GM19035 (cell line): Measurements from ENCODE around the gene SLC23A1.

ENCODE experiments used
- ATAC-seq: cut with Tn5 transposase; IDR thresholded peaks from one replicate; pipeline ENCODE4 v1.9.1; 2021; ENCODE audit not compliant: unreplicated experiment

SLC23A1 gene

GRCh38 chr5:139408191-139408590 is 25.1 kb upstream of the SLC23A1 start:
- ATAC-seq: no peak

DNA sequence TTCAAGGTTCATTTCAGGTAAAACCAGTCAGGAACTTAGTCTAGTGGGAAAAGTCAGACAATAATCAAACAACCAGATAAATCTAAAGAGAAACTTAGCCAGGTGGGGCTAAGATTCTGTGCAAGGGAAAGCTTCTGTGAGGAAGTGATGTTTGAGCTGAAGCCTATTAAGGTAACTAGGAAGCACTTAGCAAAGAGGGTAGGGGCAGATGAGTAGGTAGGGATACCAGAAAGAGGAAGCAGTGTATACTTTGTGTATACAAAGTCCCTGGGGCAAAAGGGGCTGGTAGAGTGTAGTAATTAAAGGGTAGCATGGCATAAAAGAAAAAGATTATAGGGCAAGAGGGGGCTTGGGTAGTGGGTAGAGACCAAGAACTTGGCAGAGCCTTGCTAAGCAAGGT is 24.4 kb upstream of the SLC23A1 start:
- ATAC-seq: no peak

- ATAC-seq: no peak
These were observed 23.9 kb upstream of the SLC23A1 start for GRCh38 chr5:139406963-139407362.

GRCh38 chr5:139404484-139404840 is 21.4 kb upstream of the SLC23A1 start:
- no peak for ATAC-seq

DNA sequence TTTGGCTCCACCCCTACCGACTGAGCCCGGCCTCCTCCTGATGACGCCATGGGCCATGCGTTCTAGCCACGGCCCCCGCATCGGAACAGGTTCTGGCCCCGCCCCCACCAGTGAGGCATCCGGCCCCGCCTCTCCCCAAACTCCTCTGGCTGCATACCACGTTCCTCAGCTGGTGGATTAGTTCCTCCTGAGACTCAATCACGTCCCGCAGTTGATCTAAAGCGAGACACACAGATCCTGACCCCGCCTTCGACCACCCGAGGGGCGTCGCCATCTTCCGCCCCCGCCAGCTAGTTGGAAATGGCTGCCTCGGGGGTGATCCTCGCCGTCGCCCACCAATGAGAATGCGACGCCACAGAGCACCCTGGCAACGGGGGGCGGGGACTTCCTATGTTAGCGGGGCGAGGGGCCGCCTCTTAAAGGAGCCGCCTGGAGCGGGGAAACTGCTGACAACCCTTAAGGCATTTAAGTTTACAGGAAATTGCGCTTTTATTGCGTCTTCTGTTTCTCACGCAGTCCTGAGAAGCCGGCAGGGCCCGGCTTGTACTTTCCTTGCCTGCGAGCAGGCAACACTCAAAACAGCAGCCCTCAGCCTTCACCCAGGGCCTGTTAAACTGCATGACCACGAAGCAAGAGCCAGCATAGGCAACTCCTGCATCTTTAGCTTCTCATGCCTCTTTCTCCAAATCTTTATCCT is 20.8 kb upstream of the SLC23A1 start, which contains the start of gene SPATA24:
TSS of gene SPATA24 (minus strand) at position 303 of the 697 bp plus-strand sequence. CDS start at position 274, 29 bp downstream.
- ATAC-seq: peak; percentile 84

GRCh38 chr5:139403418-139403786 is 20.3 kb upstream of the SLC23A1 start:
- ATAC-seq: peak; percentile 0

DNA sequence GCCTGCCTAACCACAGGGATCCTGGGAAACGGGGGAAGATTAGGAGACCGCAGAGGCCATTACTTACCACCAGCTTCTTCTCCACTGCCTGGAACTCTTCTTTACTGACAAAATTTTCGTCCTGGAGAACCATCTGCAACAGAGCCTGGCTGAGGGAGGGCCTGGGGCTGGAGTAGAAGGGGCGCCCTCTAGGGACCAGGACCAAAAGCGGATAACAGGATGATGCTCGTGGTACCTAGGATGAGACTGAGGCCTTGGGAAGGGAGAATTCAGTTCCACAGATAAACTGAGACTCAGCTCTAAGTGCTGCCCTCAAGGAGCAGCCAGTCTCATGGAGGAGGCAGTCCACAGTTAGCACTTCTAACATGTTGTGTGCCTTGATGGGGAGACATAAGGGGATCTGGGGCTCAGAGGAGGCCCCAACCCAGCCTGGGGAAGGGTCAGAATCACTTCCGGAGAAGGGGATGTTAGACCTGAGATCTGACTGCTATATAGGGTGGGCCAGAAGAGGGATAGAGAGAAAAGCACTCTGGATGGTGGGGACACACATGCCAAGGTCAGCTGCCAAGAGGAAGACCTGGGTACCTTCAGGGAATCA is 19.6 kb upstream of the SLC23A1 start:
- ATAC-seq: no peak

GRCh38 chr5:139401546-139401945 is 18.4 kb upstream of the SLC23A1 start:
- no peak for ATAC-seq

DNA sequence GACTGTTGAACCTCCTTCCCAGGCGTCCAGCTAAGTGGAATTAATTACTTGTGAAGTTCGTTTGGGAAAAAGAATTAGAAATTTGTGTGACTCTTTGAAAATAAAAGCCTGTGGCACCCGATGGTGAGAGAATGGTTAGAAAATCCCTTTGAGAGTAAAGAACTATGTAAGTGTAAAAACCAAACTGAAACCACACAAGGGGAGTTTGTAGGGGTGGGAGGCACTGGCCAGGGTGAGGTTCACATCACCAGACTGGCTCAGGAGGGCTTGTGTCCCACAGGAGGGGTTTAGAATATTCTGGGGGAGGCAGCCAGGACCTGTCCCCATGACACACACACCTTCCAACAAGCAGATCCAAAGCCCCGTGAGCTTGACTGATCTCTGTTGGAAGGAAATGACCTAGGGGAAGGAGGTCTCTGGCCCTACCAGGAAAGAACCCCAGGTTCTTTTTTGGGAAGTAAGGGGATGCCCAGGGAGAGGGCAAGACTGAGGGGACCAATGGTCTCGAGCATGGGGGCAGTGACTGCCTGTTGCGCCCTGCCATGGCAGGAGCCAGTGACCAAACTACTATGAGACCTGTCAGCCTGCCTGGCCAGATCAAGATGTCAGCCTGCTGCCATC is 16.5 kb upstream of the SLC23A1 start:
- no peak for ATAC-seq

DNA sequence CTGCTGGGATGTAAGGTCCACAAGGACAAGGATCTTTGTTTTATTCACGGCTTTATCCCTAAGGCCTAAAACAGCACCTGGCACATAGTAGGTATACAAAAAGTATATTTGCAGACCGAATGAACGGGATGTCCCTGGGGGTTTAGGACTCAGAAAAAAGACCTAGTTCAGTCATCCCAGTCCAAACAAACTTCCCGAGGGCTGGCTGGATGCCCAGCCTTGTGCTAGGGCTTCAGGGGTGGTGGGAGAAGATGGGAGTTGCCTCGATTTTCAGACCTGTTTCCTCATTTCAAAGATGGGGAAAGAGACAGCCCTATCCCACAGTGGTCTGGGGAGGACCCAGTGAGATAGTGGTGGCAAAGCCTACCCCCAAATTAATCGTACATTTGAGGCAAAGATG is 14.8 kb upstream of the SLC23A1 start:
- ATAC-seq: no peak

DNA sequence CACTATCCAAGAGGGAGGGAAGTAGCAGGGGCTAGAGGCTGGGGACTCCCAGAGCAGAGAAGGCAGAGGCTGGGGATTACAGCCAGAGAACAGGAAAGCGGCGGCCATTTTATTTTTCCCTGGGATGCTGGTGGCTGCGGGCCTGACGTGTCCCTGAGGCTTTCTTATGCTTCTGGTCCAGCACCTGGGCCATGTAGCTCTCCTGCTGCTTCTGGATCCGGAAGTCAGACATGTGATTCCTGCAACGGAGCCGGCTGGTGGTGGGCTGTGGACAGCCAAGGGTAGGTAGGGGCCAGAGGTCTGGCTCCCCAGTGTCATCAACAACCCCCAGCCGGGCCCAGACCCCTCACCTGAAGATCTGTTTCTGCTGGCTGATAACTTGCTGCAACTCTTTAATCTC is 13.6 kb upstream of the SLC23A1 start:
- ATAC-seq: no peak

DNA sequence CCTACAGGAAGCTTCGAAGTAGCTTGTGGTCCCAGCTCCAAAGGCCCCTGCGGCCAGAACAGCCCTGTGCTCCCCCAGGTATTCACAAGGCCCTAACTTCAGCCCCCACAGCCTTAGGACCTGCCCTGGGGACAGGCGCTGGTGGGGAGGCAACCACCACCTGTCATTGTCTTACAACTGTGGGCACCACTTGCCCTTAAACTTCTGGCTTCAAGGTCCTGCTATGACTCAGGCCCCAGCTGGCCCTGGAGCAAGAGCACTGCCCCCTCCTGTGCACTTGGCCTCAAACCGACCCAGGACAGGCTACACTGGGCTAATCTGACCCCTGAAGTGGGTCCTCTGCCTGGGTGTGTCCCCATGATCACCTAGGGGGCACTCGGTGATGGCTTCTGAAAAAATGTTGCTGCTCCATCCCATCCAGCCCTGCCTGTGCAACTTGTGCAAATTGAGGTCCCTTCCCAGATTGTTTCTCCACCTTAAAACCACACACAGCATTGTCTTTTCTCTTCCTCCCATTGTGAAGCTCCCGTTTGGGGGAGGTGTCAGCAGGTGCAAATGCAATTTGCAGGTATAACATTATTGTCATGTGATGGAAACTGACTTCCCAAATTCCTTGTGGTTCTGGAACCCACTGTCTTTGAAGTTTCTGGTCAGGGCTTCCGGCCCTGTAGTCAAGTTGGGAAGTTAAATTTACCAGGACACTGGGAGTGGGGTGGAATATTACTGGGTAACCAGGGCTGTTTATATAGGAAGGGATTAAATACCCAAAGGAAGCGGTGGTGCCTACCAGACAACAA is 12.9 kb upstream of the SLC23A1 start:
- ATAC-seq: no peak

DNA sequence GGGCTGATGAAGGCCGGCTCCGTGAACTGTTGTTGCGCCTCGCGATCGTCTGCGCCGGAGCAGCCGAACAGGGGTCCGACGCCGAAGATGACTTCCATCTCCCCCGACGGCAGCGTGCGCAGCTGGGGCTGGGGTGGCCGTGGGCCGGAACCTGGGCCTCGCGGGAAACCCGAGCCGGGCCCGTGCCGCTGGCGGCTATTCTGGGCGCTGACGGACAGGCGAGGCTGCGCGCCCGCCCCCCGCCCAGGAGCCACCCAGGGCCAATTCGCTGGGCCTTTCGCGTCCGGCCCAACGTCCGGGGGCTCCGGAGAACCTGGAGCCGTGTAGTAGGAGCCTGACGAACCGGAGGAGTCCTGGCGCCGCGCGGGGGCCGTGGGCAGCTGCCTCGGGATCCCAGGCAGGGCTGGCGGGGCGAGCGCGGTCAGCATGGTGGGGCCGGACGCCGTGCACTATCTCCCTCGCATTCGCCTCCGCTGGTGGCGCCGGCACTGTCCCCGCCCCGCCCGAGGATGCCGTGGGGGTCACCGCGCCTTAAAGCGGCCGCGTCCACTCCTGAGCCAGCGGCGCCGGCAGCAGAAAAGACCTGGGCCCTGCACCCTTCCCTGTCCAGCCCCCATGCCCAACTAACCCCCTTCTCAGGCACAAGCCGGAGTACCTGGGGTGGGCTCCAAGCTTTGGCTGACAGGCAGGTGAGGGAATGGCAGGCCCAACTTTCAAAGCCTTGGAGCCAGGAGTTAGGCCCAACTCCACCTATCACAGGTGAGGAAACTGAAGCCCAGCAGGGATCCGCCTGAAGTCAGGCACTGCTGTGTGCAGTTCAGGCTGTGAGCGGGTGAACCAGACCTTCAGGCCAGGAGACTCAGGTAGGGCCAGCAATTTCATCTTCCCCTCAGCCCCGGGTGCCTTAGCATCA is 11.8 kb upstream of the SLC23A1 start, which contains the start of gene PROB1:
TSS of gene PROB1 (minus strand) at position 451 of the 913 bp plus-strand sequence. CDS start at position 428, 23 bp downstream.
- ATAC-seq: no peak

DNA sequence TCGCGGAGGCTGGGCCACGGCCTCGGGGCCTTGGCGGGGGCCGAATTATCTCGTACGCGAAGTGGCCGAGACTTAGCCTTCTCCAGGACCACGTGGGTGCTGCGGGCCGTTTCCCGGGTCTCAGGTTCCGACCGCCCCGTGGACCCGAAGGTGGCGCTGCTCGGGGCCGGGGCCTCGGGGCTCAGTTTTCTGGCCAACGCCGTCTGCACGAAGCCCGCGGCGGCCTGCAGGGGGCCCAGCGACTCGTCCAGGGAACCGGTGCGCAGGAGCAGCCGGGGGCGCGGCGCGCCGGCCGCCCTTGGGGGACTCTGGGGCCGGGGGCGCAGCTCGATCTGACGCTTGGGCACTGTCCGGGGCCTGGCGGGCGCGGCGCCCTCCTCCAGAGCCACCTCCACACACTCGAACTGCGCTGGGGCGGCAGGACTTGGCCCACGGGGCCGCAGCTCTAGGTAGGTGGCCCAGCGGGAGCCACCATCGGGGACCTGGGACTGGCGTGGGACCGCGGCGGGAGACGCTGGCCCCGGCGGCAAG is 11.1 kb upstream of the SLC23A1 start:
- ATAC-seq: no peak

GRCh38 chr5:139393497-139394122 is 10.5 kb upstream of the SLC23A1 start:
- ATAC-seq: no peak

DNA sequence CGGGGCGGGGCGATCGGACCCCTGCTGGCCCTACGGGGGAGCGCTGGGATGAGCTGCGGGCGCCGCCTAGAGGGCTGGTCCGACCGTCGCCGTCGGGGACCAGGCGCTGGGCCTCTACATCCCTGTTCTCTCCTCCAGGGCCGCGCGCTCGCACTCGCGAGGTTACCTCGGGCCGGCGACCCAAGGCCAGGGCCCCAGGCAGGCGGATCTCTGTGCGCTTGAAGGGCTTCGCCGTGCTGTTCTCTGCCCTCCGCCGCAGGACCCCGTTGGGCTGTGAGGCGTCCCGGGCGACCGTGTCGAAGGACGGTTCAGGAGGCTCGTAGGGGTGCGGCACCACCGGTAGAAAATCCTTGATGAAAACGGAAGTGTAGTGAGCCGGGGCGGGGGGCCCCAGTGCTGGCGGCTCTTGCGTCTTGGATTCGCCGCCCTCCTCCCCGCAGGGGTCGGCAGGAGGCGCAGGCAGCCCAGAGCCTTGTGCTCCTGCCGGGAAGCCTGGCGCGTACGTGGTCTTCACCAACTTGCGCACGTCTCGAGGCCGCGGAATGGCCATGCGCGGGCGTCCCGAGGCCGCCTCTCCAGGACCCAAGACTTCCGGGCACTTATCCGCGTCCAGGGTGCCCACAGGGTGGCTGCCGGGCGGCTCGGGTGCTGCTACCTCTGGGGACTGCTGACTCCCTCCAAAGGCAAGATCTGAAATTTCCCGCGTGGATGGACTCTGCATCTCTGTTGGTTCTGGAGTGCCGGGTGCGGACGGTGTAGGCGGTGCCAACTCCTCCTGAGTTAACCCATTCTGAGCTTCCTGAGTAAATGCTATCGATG is 9.8 kb upstream of the SLC23A1 start:
- ATAC-seq: peak; percentile 48

- peak; percentile 12 for ATAC-seq
These were observed 9.2 kb upstream of the SLC23A1 start for GRCh38 chr5:139392324-139392677.

DNA sequence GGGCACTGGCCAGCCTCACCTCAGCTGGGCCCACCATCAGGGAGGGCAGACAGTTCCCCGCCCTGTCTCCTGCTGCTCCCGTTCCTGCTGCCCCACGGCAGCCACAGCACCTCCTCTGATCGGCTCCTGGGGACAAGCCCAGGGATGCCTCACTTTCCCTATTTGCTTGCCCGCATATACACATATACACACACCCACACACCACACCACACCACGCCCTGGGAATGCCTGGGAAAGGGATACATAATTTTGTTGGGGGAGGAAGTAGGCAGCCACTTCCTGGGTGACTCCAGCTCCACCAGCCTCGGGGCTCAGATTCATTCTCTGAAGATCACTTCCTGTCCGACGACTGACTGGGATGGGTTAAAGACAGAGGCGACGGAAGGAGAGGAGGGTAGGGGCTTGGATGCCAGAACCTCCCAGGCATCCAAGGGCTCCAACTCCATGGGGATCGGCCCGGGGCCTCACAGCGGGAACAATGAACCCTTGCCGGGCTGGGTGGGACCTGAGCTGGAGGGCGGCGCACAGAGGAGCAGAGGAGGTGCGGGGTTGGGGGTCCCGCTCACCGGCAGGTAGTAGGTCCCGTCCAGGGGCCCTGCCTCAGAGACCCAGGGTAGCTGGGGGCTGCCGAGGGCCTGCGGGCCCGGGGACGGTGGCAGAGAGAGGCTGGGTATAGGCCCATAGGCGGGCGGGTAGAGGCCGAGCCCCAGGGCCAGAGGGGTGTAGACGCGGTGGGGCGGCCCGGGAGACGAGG is 8.7 kb upstream of the SLC23A1 start:
- ATAC-seq: no peak
